ENCODE measurements around the gene BMPR1B. TPM values are rescaled to one million over a fixed set of nuclear protein-coding genes. Genes with fewer than 3 reads are reported as not detected.

The BMPR1B gene
- total and polyA plus RNA-seq, 9 of the 15 experiments (the other 6 are each of a cell fraction or from before 2014, with no cell fraction given) = 0.01 TPM; not detected in 8

DNA sequence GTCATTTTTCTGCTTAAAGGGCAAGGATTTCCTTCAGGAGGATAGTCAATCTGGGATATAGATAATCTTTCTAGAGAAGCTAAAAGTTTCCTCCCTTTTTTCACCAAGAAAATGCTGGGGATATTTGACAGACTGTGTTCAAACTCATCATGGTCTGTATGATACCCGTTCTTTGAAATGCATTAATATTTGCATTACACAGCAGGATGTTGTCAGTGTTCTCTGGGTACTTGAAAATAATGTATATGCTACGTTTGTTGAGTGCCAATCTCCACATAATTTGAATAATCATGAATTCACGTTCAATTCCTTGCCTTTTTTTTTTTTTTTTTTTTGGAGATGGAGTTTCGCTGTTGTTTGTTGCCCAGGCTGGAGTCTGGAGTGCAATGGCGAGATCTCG lies 18.0 kb upstream of the BMPR1B start:
- H3K9me1 ChIP-seq (ENCODE audit: control insufficient read depth, insufficient read depth, low read length) = no peaks in the 10 kb centered on the region
- no peak overlapping the region for H2AFZ ChIP-seq (ENCODE audit: low read depth, low read length)
- no peaks in the 10 kb centered on the region for H3K79me2 ChIP-seq (ENCODE audit: control insufficient read depth, insufficient read depth, low read length)
- DNase-seq (ENCODE audit: extremely low read depth in 1 of 4, low spot score in 3 of 4) = no peak
- ATAC-seq = no peak
- no peaks in the 10 kb centered on the region for H3K36me3 ChIP-seq (ENCODE audit: control insufficient read depth, insufficient read depth, low read length)
- H3K4me1 ChIP-seq (replicated peaks in 1 of 2; ENCODE audit: control insufficient read depth in 2 of 2, insufficient read depth in 2 of 2, low read length in 2 of 2) = no peaks in the 10 kb centered on the region
- H3K4me2 ChIP-seq (ENCODE audit: insufficient read depth, low read length) = no peak overlapping the region
- no TSS peak for BruUV-seq (replicated peaks)
- ChIA-PET POLR2A (no interaction called here), CTCF (ENCODE audit: low intra/inter-chr PET ratio) (no interaction called here)
- intact Hi-C loops (cut with micrococcal nuclease) = loop anchor here (10.0 kb wide), 1 partner anchor 385 kb away; no protein-coding TSS in a partner anchor
- no peak for FAIRE-seq
- H3K27me3 ChIP-seq (ENCODE audit: control insufficient read depth in 2 of 2, insufficient read depth in 2 of 2, low read length in 2 of 2) = no peaks in the 10 kb centered on the region
- no peak overlapping the region for H3K4me3 ChIP-seq
- in situ Hi-C loops (cut with MboI) = no loop called here
- 0% methylated on average over 5 of the region's 6 CpGs for WGBS (ENCODE audit: insufficient coverage, low coverage, missing lambda C conversion rate)
- no peaks in the 10 kb centered on the region for H3K9me3 ChIP-seq (replicated peaks; ENCODE audit: control insufficient read depth, insufficient read depth, low read depth, low read length)
- TF ChIP-seq PHF21A (IDR thresholded peaks at IDR 0.05; ENCODE audit: borderline replicate concordance, low read depth) = no peak
- no peak for TF ChIP-seq ZNF668 (CRISPR knock-in tag; IDR thresholded peaks at IDR 0.05)
- no peak for TF ChIP-seq RBM22 (IDR thresholded peaks at IDR 0.05; ENCODE audit: low read depth, low read length, poor library complexity, severe bottlenecking)
- TF ChIP-seq, protein P1, sequence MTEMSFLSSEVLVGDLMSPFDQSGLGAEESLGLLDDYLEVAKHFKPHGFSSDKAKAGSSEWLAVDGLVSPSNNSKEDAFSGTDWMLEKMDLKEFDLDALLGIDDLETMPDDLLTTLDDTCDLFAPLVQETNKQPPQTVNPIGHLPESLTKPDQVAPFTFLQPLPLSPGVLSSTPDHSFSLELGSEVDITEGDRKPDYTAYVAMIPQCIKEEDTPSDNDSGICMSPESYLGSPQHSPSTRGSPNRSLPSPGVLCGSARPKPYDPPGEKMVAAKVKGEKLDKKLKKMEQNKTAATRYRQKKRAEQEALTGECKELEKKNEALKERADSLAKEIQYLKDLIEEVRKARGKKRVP (CRISPR knock-in tag; IDR thresholded peaks at IDR 0.05) = no peak
- no peak for TF ChIP-seq HDGF (IDR thresholded peaks at IDR 0.05)
- TF ChIP-seq, protein P2, sequence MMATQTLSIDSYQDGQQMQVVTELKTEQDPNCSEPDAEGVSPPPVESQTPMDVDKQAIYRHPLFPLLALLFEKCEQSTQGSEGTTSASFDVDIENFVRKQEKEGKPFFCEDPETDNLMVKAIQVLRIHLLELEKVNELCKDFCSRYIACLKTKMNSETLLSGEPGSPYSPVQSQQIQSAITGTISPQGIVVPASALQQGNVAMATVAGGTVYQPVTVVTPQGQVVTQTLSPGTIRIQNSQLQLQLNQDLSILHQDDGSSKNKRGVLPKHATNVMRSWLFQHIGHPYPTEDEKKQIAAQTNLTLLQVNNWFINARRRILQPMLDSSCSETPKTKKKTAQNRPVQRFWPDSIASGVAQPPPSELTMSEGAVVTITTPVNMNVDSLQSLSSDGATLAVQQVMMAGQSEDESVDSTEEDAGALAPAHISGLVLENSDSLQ (IDR thresholded peaks at IDR 0.05) = no peak
- no peak for TF ChIP-seq MAFG (tag; conservative IDR thresholded peaks at IDR 0.05)
- TF ChIP-seq KHSRP (IDR thresholded peaks at IDR 0.05) = no peak
- TF ChIP-seq ZNF197 (CRISPR knock-in tag; IDR thresholded peaks at IDR 0.05; ENCODE audit: low read depth) = no peak
- TF ChIP-seq JUNB (CRISPR knock-in tag; conservative IDR thresholded peaks at IDR 0.05) = no peak
- no peak for TF ChIP-seq ZNF232 (CRISPR knock-in tag; IDR thresholded peaks at IDR 0.05)
- no peak for TF ChIP-seq EHMT2 (IDR thresholded peaks at IDR 0.05)
- TF ChIP-seq ZFP36 (IDR thresholded peaks at IDR 0.05; ENCODE audit: low read depth, low read length, partially characterized antibody) = no peak
- TF ChIP-seq, protein P3, sequence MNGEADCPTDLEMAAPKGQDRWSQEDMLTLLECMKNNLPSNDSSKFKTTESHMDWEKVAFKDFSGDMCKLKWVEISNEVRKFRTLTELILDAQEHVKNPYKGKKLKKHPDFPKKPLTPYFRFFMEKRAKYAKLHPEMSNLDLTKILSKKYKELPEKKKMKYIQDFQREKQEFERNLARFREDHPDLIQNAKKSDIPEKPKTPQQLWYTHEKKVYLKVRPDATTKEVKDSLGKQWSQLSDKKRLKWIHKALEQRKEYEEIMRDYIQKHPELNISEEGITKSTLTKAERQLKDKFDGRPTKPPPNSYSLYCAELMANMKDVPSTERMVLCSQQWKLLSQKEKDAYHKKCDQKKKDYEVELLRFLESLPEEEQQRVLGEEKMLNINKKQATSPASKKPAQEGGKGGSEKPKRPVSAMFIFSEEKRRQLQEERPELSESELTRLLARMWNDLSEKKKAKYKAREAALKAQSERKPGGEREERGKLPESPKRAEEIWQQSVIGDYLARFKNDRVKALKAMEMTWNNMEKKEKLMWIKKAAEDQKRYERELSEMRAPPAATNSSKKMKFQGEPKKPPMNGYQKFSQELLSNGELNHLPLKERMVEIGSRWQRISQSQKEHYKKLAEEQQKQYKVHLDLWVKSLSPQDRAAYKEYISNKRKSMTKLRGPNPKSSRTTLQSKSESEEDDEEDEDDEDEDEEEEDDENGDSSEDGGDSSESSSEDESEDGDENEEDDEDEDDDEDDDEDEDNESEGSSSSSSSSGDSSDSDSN (IDR thresholded peaks at IDR 0.05; ENCODE audit: borderline replicate concordance in 1 of 2, low read depth in 2 of 2, low read length in 2 of 2) = no peak
- TF ChIP-seq ZC3H8 (IDR thresholded peaks at IDR 0.05) = no peak
- TF ChIP-seq, protein P4, sequence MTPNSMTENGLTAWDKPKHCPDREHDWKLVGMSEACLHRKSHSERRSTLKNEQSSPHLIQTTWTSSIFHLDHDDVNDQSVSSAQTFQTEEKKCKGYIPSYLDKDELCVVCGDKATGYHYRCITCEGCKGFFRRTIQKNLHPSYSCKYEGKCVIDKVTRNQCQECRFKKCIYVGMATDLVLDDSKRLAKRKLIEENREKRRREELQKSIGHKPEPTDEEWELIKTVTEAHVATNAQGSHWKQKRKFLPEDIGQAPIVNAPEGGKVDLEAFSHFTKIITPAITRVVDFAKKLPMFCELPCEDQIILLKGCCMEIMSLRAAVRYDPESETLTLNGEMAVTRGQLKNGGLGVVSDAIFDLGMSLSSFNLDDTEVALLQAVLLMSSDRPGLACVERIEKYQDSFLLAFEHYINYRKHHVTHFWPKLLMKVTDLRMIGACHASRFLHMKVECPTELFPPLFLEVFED (CRISPR knock-in tag; conservative IDR thresholded peaks at IDR 0.05) = no peak
- TF ChIP-seq, protein P5, sequence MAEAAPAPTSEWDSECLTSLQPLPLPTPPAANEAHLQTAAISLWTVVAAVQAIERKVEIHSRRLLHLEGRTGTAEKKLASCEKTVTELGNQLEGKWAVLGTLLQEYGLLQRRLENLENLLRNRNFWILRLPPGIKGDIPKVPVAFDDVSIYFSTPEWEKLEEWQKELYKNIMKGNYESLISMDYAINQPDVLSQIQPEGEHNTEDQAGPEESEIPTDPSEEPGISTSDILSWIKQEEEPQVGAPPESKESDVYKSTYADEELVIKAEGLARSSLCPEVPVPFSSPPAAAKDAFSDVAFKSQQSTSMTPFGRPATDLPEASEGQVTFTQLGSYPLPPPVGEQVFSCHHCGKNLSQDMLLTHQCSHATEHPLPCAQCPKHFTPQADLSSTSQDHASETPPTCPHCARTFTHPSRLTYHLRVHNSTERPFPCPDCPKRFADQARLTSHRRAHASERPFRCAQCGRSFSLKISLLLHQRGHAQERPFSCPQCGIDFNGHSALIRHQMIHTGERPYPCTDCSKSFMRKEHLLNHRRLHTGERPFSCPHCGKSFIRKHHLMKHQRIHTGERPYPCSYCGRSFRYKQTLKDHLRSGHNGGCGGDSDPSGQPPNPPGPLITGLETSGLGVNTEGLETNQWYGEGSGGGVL (CRISPR knock-in tag; IDR thresholded peaks at IDR 0.05) = no peak
- no peak overlapping the region for H3K9ac ChIP-seq (ENCODE audit: insufficient read depth in 1 of 2, low read depth in 2 of 2, low read length in 2 of 2)
- H3K27ac ChIP-seq (ENCODE audit: extremely low read depth, low read depth, low read length) = no peak overlapping the region
- no peaks in the 10 kb centered on the region for H4K20me1 ChIP-seq (replicated peaks; ENCODE audit: control insufficient read depth, insufficient read depth, low read length)
